ENCODE data around the gene FBXL19. TPM values are rescaled to one million over a fixed set of nuclear protein-coding genes. Genes with fewer than 3 reads are reported as not detected.

The FBXL19 gene
- total RNA-seq, 1 experiment from 2014 or later, result 24.5 TPM

GRCh38 chr16:30924076-30924912 is 922 bp downstream of the FBXL19 start:
- peaks cover 14% of the 10 kb centered on the region for H3K79me2 ChIP-seq (ENCODE audit: low read length)
- peak overlapping the region; percentile 75 for H3K27ac ChIP-seq (ENCODE audit: low read length)
- H3K4me1 ChIP-seq (ENCODE audit: low read length), result peaks cover 22% of the 10 kb centered on the region
- H3K36me3 ChIP-seq (ENCODE audit: insufficient read depth, low read length), result 0 out of 2 replicates have a peak, but pooled peaks cover 3% of the 10 kb centered on the region
- DNase-seq, result peak; percentile 65
- H3K9me2 ChIP-seq (replicated peaks; ENCODE audit: insufficient read depth, low read length), result no peaks in the 10 kb centered on the region
- H2AFZ ChIP-seq (ENCODE audit: low read length), result no peak overlapping the region
- peak overlapping the region; percentile 87 for H3K4me2 ChIP-seq (ENCODE audit: low read depth, low read length, poor library complexity, severe bottlenecking)
- peak overlapping the region; percentile 78 for H3K9ac ChIP-seq (ENCODE audit: low read length)
- no peaks in the 10 kb centered on the region for H3K27me3 ChIP-seq (ENCODE audit: low read length)
- no peaks in the 10 kb centered on the region for H4K20me1 ChIP-seq (ENCODE audit: insufficient read depth, low read depth, low read length)
- no peaks in the 10 kb centered on the region for H3K9me3 ChIP-seq (ENCODE audit: low read length)
- H3K4me3 ChIP-seq (ENCODE audit: low read length), result peak overlapping the region; percentile 82

DNA sequence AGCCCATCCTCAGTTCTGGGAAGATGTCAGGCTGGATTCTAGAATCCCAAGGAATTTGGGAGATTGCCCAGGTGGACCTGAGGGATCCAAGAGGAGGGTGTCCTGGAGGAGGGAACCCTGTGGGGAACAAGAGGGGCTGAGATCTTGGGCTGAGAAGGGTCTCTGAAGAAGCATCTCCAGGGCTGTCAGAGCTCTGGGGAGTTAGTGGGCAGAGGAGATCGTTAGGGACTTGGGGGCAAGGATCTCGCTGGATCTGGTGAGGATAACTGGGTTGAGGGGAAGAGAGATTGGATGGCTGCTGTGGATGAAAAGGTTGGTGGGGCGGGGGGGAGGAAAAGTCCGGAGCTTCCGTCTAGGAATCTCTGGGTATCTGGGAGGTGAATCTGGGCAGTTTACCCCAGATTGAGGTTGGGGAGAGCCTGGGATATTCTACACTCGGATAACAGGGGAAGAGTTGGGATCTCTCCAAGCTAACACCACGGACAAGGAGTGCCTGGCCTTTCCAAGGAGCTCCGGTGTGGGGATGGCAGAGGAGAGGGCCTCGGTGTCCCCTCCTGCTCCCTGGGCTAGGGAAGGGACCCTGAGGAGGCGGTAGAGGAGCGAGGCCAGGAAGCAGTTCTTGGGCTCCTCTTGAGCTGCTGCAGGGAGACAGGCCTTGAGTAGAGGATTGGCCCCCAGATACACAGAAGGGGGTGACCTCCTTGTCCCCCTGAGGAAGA is 1.7 kb downstream of the FBXL19 start:
- no peak overlapping the region for H2AFZ ChIP-seq (ENCODE audit: low read length)
- peak overlapping the region; percentile 87 for H3K4me2 ChIP-seq (ENCODE audit: low read depth, low read length, poor library complexity, severe bottlenecking)
- DNase-seq, result no peak
- H3K79me2 ChIP-seq (ENCODE audit: low read length), result peaks cover 14% of the 10 kb centered on the region
- H4K20me1 ChIP-seq (ENCODE audit: insufficient read depth, low read depth, low read length), result no peaks in the 10 kb centered on the region
- H3K4me3 ChIP-seq (ENCODE audit: low read length), result peak overlapping the region; percentile 82
- H3K9ac ChIP-seq (ENCODE audit: low read length), result peak overlapping the region; percentile 78
- H3K27ac ChIP-seq (ENCODE audit: low read length), result peak overlapping the region; percentile 75
- peaks cover 22% of the 10 kb centered on the region for H3K4me1 ChIP-seq (ENCODE audit: low read length)
- no peaks in the 10 kb centered on the region for H3K9me3 ChIP-seq (ENCODE audit: low read length)
- H3K9me2 ChIP-seq (replicated peaks; ENCODE audit: insufficient read depth, low read length), result no peaks in the 10 kb centered on the region
- no peaks in the 10 kb centered on the region for H3K27me3 ChIP-seq (ENCODE audit: low read length)
- H3K36me3 ChIP-seq (ENCODE audit: insufficient read depth, low read length), result 0 out of 2 replicates have a peak, but pooled peaks cover 3% of the 10 kb centered on the region

DNA sequence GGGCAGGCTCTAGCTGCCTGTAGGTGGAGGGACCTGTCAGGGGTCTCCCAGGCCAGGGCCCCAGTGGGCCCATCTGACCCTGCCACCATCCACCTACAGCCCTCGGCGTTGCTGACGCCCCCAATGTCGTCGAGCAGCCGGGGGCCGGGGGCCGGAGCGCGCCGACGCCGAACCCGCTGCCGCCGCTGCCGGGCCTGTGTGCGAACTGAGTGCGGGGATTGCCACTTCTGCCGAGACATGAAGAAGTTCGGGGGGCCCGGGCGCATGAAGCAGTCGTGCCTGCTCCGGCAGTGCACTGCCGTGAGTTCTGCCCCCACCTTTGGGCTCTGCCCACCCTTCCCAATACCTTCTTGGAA is 2.2 kb downstream of the FBXL19 start:
- Histone ChIP-seq H2AFZ (ENCODE audit: low read length) (no peak overlapping the region), H3K27me3 (ENCODE audit: low read length) (no peaks in the 10 kb centered on the region), H3K27ac (ENCODE audit: low read length) (no peak overlapping the region), H3K9me2 (replicated peaks; ENCODE audit: insufficient read depth, low read length) (no peaks in the 10 kb centered on the region), H3K9me3 (ENCODE audit: low read length) (no peaks in the 10 kb centered on the region), H4K20me1 (ENCODE audit: insufficient read depth, low read depth, low read length) (no peaks in the 10 kb centered on the region), H3K36me3 (ENCODE audit: insufficient read depth, low read length) (peaks cover 7% of the 10 kb centered on the region; the same call in 1 of the 2 replicates), H3K4me3 (ENCODE audit: low read length) (no peak overlapping the region), H3K4me2 (ENCODE audit: low read depth, low read length, poor library complexity, severe bottlenecking) (no peak overlapping the region), H3K9ac (ENCODE audit: low read length) (peak overlapping the region; percentile 78; the same call in 1 of the 2 replicates), H3K79me2 (ENCODE audit: low read length) (peaks cover 14% of the 10 kb centered on the region), H3K4me1 (ENCODE audit: low read length) (peaks cover 22% of the 10 kb centered on the region)
- DNase-seq, result no peak

- H3K36me3 ChIP-seq (ENCODE audit: insufficient read depth, low read length), result peaks cover 12% of the 10 kb centered on the region; the same call in 1 of the 2 replicates
- no peaks in the 10 kb centered on the region for H3K9me2 ChIP-seq (replicated peaks; ENCODE audit: insufficient read depth, low read length)
- 0 out of 2 replicates have a peak overlapping the region, but pooled peaks have one; percentile 15 for H3K9ac ChIP-seq (ENCODE audit: low read length)
- no peaks in the 10 kb centered on the region for H4K20me1 ChIP-seq (ENCODE audit: insufficient read depth, low read depth, low read length)
- no peak overlapping the region for H2AFZ ChIP-seq (ENCODE audit: low read length)
- peaks cover 22% of the 10 kb centered on the region for H3K4me1 ChIP-seq (ENCODE audit: low read length)
- H3K9me3 ChIP-seq (ENCODE audit: low read length), result no peaks in the 10 kb centered on the region
- peaks cover 14% of the 10 kb centered on the region for H3K79me2 ChIP-seq (ENCODE audit: low read length)
- DNase-seq, result no peak
- no peaks in the 10 kb centered on the region for H3K27me3 ChIP-seq (ENCODE audit: low read length)
- H3K4me2 ChIP-seq (ENCODE audit: low read depth, low read length, poor library complexity, severe bottlenecking), result no peak overlapping the region
- H3K4me3 ChIP-seq (ENCODE audit: low read length), result no peak overlapping the region
- no peak overlapping the region for H3K27ac ChIP-seq (ENCODE audit: low read length)
Observed at GRCh38 chr16:30925995-30926811, 2.8 kb downstream of the FBXL19 start.

DNA sequence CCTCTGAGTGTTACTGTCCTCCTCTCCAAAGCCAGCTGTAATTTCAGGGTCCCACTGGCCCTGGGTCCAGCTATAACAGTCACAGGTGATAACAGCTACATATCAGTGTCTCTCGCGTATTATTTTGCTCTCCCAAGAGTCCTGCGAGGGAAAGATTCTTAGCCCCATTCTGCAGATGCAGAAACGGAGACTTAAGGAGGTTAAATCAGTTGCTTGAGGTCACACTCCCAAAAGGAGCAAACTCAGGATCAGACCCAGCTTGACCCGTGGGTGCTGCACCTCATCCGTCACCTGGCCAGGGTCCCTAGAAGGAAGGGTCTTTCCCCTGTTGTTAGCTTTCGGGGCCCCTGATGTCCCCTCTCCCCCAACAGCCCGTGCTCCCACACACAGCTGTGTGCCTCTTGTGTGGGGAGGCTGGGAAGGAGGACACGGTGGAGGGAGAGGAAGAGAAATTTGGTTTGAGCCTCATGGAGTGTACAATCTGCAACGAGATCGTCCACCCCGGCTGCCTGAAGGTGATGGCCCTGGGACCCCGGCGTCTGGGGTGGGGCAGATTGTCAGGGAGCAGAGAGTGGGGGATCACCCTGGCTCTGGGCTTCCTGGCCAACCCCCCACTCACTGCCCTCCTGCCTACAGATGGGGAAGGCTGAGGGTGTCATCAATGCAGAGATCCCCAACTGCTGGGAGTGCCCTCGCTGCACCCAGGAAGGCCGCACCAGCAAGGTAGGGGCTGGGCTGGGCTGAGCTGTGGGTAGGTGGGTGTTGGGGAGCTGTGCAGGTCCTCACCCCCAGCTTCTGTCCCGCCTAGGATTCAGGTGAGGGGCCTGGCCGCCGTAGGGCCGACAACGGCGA is 3.8 kb downstream of the FBXL19 start:
- H3K79me2 ChIP-seq (ENCODE audit: low read length), result peaks cover 14% of the 10 kb centered on the region
- H3K4me2 ChIP-seq (ENCODE audit: low read depth, low read length, poor library complexity, severe bottlenecking), result no peak overlapping the region
- 0 out of 2 replicates have a peak overlapping the region, but pooled peaks have one; percentile 15 for H3K9ac ChIP-seq (ENCODE audit: low read length)
- H3K36me3 ChIP-seq (ENCODE audit: insufficient read depth, low read length), result peaks cover 12% of the 10 kb centered on the region; the same call in 1 of the 2 replicates
- no peak overlapping the region for H3K4me3 ChIP-seq (ENCODE audit: low read length)
- H3K27me3 ChIP-seq (ENCODE audit: low read length), result no peaks in the 10 kb centered on the region
- H3K9me2 ChIP-seq (replicated peaks; ENCODE audit: insufficient read depth, low read length), result no peaks in the 10 kb centered on the region
- H4K20me1 ChIP-seq (ENCODE audit: insufficient read depth, low read depth, low read length), result no peaks in the 10 kb centered on the region
- no peak overlapping the region for H3K27ac ChIP-seq (ENCODE audit: low read length)
- peaks cover 14% of the 10 kb centered on the region for H3K4me1 ChIP-seq (ENCODE audit: low read length)
- H3K9me3 ChIP-seq (ENCODE audit: low read length), result no peaks in the 10 kb centered on the region
- H2AFZ ChIP-seq (ENCODE audit: low read length), result no peak overlapping the region
- DNase-seq, result no peak

GRCh38 chr16:30927789-30928378 is 4.5 kb downstream of the FBXL19 start:
- H4K20me1 ChIP-seq (ENCODE audit: insufficient read depth, low read depth, low read length), result no peaks in the 10 kb centered on the region
- peaks cover 12% of the 10 kb centered on the region; the same call in 1 of the 2 replicates for H3K36me3 ChIP-seq (ENCODE audit: insufficient read depth, low read length)
- DNase-seq, result peak; percentile 89
- no peaks in the 10 kb centered on the region for H3K9me3 ChIP-seq (ENCODE audit: low read length)
- no peak overlapping the region for H3K4me2 ChIP-seq (ENCODE audit: low read depth, low read length, poor library complexity, severe bottlenecking)
- H3K9me2 ChIP-seq (replicated peaks; ENCODE audit: insufficient read depth, low read length), result no peaks in the 10 kb centered on the region
- H3K27me3 ChIP-seq (ENCODE audit: low read length), result no peaks in the 10 kb centered on the region
- H3K9ac ChIP-seq (ENCODE audit: low read length), result no peak overlapping the region
- no peak overlapping the region for H2AFZ ChIP-seq (ENCODE audit: low read length)
- no peak overlapping the region for H3K27ac ChIP-seq (ENCODE audit: low read length)
- H3K4me3 ChIP-seq (ENCODE audit: low read length), result no peak overlapping the region
- peaks cover 14% of the 10 kb centered on the region for H3K79me2 ChIP-seq (ENCODE audit: low read length)
- H3K4me1 ChIP-seq (ENCODE audit: low read length), result peaks cover 13% of the 10 kb centered on the region

DNA sequence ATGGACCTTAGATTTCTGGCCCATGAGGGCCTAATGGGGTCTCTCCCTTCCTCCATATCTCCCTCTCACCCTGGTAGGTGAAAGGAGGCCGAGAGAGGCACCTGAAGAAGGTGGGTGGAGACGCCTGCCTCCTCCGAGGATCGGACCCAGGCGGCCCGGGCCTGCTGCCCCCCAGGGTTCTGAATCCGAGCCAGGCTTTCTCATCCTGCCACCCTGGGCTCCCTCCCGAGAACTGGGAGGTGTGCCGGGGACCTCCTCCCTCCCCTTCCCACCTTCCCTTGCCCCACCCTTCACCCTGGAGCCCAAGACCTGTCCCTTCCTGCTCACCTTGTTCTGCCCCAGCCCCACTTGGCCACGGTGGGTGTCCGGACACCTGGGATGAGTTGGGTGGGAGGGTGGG is 5.0 kb downstream of the FBXL19 start:
- peaks cover 12% of the 10 kb centered on the region; the same call in 1 of the 2 replicates for H3K36me3 ChIP-seq (ENCODE audit: insufficient read depth, low read length)
- peaks cover 13% of the 10 kb centered on the region for H3K4me1 ChIP-seq (ENCODE audit: low read length)
- no peak for DNase-seq
- no peaks in the 10 kb centered on the region for H3K9me2 ChIP-seq (replicated peaks; ENCODE audit: insufficient read depth, low read length)
- H4K20me1 ChIP-seq (ENCODE audit: insufficient read depth, low read depth, low read length), result no peaks in the 10 kb centered on the region
- H3K4me3 ChIP-seq (ENCODE audit: low read length), result no peak overlapping the region
- H3K9me3 ChIP-seq (ENCODE audit: low read length), result no peaks in the 10 kb centered on the region
- no peak overlapping the region for H3K4me2 ChIP-seq (ENCODE audit: low read depth, low read length, poor library complexity, severe bottlenecking)
- peaks cover 14% of the 10 kb centered on the region for H3K79me2 ChIP-seq (ENCODE audit: low read length)
- no peak overlapping the region for H3K9ac ChIP-seq (ENCODE audit: low read length)
- H2AFZ ChIP-seq (ENCODE audit: low read length), result no peak overlapping the region
- no peaks in the 10 kb centered on the region for H3K27me3 ChIP-seq (ENCODE audit: low read length)
- H3K27ac ChIP-seq (ENCODE audit: low read length), result no peak overlapping the region
